Neural progenitor cell (in vitro differentiated cells): ENCODE data around the gene FBXW11.

Experiments used
- CTCF ChIP-seq: fragments of 200-600 bp; sonication (generic); IDR thresholded peaks from 2 replicates; pipeline ENCODE4 v1.5.1; 2017; ENCODE audit warnings: antibody characterized with exemption, mild to moderate bottlenecking
- EZH2phosphoT487 ChIP-seq: fragments of 200-600 bp; sonication (generic); IDR thresholded peaks from 2 replicates; pipeline ENCODE4 v1.6.1; 2017; ENCODE audit warnings: antibody characterized with exemption

GRCh38 chr5:171827162-171827561, 179.3 kb downstream of the FBXW11 start:
- TF ChIP-seq EZH2phosphoT487 (no peak), CTCF (no peak)
